Measurements from ENCODE around the gene UBE2J1.

UBE2J1 gene

DNA sequence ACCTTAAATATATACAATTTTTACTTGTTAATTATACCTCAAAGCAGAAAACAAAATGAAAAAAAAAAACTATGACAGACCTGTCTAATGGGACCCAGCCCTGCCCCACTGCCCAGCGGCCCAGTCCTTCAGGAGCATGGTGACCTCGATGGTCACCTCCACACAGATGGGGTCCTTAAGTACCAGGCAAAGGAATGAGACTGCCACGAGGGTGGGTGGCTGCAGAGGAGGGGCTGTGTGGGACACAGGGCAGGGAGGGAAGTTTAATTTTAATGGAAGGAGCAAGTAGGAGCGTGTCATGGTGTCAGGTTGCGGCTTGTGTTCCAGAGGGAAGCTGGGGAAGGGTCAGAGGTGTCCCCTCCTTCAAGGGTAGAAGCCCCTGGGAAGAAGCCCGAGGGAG is 66.0 kb downstream of the UBE2J1 start:
- no peak for DNase-seq

DNA sequence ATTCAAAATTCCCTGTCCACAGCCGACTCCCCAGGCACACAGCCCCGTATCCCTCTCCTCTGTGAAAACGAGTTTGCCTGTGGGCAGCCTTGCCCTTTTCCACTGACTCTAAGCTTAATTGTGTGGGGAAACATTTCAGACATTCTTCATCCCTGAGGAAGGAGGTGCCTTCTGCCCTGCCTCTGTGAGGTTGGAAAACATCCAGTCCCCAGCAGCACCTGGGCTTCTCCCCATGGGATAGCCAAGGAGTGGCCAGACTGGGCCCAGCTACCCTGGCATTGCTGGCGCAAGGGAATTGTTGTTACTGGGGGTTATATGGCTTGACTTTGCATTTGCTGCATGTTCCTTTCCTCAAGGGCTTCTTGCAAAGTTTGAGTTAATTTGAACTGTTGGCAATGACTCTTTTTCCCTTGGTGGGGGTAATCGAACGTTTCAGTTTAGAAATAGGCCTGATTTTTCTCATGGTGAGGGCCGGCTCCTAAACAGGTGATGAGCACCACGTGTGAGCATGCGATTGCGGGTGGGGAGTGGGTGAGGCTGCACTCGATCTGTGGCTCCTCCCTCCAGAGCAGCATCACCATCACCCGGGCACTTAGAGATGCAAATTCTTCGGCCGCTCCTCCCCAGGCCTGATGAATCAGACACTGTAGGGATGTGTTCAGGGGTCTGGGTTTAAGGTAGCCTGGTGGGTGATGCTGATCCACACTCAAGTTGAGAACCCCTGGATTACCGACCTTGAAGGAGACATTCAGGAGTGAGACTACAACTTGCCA is 67.4 kb downstream of the UBE2J1 start:
- no peak for DNase-seq

DNA sequence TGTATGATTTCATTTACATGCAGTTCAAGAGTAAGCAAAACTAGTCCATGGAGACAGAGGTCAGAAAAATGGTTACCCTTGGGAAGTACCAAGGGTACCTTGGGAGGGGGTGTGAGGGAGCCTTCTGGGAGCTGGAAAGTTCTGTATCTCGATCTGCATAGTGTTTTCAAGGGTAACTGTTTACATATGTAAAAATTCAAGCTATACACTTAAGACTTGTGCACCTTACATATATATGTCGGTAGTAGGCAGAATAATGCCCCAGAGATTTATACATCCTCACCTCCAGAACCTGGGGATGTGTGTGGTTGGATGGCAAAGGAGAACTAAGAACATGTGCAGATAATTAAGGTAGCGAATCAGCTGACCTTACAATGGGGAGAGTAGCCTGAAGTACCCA is 68.4 kb downstream of the UBE2J1 start:
- no peak for DNase-seq

DNA sequence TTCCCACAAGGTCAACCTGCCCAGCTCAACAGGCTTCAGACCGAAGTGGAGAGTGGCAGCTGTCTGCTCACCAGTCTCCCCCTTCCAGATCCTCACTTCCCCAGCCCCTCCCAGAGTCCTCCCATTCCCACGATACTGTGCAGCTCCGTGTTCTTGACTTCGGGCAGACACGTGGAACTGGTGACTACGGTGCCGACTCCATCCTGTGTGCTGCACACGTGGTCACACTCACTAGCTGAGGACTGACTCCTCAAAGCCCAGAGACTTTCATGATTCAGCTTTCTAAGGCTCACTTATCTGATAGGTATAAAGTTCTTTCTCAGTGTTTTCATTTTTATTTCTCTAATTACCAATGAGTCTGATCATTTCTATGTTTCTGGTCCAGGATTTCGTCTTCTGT is 69.8 kb downstream of the UBE2J1 start:
- no peak for DNase-seq

DNA sequence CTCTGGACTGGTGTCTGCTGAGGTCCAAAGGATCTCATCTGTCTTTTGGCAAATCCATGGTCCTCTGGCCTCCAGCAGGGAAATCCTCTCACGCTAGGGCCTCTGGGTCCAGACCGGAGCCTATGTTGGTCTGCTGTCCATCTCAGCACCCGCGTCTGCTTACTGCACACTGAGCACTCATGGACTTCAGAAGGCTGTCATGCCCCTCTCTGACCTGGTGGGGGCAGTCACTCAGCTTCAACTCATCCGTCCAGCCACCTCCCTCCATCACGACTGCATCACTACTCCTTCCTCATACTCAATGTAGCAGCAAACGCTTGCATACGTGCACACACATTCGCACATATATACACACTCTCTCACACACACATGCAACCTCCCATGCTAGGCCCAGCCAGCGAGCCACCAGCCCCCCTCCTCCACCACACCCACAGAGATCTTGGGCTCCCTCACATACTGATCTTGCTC is 70.7 kb downstream of the UBE2J1 start:
- DNase-seq: no peak

DNA sequence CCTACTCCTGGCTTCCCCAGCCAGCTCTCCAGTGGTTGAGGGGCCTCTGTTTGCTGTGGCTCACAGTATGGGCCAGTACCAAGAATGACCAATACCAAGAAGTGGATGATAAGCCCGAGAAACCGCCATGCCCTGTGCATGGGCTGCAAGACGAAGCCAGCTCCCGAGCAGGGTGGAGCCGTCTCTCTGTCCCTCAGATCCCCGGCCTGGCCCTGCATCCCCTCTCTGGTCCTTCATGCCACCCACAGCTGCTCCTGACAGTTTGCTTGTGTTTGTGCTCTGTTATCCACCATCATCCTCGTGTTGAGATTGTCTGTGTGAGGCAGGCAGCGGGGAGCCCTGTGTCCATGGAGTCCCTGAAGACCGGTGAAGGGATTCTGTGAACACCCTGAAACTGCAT is 73.6 kb downstream of the UBE2J1 start:
- DNase-seq: no peak
